C4-2B (cell line): Measurements from ENCODE around the gene SCAPER.

ENCODE experiments used
- H3K27ac ChIP-seq: fragments of 450-650 bp; 2 replicates; pipeline ENCODE4 v1.5.1; 2017
- ZFX ChIP-seq: fragments of 450-650 bp; IDR thresholded peaks from 2 replicates; pipeline ENCODE4 v1.6.1; 2017
- TF ChIP-seq, protein P1 (sequence below): fragments of 450-650 bp; conservative IDR thresholded peaks from 2 replicates; pipeline ENCODE4 v1.5.1; 2017; ENCODE audit warnings: mild to moderate bottlenecking

The SCAPER gene

DNA sequence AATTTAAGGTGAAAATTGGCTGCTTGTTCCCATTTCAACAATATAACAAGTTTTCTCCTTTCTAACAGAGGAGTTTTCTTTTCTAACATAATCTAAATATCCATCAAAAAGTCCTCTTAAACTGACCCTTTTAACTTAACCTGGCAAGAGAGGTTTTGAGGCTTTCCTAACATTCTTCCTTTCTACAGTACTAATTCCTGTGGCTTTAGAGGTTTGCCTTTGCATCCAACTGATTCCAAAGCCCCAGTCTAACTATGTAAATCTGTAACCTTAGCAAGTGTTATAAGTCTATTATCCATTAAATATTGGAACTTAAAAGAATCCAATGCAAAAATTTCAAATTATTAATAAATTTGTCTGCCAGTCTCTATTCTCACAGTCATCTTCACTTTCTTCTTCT is 434.4 kb downstream of the SCAPER start:
- H3K27ac ChIP-seq, result no peak overlapping the region
- no peak for TF ChIP-seq ZFX
- TF ChIP-seq, protein P1, sequence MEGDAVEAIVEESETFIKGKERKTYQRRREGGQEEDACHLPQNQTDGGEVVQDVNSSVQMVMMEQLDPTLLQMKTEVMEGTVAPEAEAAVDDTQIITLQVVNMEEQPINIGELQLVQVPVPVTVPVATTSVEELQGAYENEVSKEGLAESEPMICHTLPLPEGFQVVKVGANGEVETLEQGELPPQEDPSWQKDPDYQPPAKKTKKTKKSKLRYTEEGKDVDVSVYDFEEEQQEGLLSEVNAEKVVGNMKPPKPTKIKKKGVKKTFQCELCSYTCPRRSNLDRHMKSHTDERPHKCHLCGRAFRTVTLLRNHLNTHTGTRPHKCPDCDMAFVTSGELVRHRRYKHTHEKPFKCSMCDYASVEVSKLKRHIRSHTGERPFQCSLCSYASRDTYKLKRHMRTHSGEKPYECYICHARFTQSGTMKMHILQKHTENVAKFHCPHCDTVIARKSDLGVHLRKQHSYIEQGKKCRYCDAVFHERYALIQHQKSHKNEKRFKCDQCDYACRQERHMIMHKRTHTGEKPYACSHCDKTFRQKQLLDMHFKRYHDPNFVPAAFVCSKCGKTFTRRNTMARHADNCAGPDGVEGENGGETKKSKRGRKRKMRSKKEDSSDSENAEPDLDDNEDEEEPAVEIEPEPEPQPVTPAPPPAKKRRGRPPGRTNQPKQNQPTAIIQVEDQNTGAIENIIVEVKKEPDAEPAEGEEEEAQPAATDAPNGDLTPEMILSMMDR, result no peak

DNA sequence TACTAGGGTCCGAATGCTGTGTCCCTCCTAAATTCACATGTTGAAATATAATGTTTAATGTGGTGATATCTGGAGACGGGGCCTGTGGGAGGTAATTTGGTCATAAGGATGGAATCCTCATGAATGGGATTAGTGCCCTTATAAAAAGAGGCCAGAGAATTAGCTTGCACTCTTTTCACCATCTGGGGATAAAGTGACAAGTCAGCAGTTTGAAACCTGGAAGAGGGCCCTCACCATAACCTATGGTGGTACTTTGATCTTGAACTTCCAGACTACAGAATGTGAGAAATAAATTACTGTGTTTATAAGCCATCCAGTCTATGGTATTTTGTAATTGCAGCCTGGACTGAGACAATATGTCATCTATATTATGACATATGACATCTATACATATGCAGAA is 436.4 kb downstream of the SCAPER start:
- H3K27ac ChIP-seq, result no peak overlapping the region
- TF ChIP-seq, protein P1, result no peak
- no peak for TF ChIP-seq ZFX

DNA sequence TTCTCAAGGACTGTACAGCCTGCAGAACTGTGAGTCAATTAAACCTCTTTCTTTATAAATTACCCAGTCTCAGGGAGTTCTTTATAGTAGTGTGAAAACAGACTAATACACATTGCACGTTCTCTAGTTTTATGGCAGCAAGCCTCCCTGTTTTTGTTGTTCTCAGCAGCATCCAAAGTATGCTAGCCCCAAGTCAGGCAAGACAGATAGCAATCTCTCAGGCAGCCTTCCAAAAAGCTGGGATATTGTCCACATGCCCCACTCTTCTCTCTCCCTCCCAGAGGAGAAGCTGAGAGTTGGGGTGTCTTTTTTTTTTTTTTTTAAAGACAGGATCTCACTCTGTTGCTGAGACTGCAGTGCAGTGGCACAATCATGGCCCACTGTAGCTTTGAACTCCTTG is 438.0 kb downstream of the SCAPER start:
- H3K27ac ChIP-seq, result no peak overlapping the region
- TF ChIP-seq, protein P1, result no peak
- no peak for TF ChIP-seq ZFX

DNA sequence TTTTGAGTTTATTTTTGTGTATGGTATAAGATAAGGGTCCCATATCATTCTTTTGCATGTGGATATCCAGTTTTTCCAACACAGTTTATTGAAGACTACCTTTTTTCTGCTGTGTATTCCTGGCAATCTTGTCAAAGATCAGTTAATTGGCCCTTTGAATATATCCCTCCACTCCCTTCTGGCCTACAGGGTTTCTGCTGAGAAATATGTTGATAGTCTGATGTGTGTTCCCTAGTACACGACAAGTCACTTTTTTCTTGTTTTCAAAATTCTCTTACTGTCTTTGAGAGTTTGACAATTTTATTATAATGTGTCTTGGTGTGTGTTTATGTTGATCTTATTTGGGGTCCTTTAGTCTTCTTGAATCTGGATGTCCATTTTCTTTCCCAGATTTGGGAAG is 439.4 kb downstream of the SCAPER start:
- TF ChIP-seq, protein P1, result no peak
- H3K27ac ChIP-seq, result no peak overlapping the region

DNA sequence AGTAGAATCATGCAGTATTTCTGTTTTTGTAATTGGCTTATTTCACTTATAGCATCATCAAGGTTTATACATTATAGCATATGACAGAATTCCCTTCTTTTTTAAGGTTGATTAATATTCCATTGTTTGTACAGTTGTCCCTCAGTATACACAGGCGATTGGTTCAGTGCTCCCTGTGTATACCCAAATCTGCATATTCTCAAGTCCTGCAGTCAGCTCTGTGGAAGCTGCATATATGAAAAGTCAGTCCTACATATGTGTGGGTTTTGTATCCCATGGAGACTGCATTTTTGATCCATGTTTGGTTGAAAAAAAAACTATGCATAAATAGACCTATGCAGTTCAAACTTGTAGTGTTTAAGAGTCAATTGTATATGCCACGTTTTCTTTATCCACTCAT is 440.9 kb downstream of the SCAPER start:
- TF ChIP-seq ZFX, result no peak
- H3K27ac ChIP-seq, result no peak overlapping the region

DNA sequence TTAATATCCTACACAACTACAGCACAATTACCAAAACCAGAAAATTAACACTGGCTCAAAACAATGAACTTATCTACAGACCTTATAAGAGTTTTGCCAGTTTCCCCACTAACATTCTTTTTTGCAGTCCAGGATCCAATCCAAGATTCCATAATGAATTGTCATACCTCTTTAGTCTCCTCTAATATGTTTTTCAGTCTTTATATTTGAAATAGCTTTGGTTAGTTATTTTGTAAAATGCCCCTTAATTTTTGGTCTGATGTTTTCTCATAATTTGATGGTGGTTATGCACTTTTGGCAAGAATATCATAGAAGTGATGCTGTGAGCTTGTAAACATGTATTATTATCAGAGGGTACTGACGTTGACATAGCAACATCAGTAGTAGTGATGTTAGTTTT is 444.3 kb downstream of the SCAPER start:
- TF ChIP-seq, protein P1, result no peak
- TF ChIP-seq ZFX, result no peak
- no peak overlapping the region for H3K27ac ChIP-seq

DNA sequence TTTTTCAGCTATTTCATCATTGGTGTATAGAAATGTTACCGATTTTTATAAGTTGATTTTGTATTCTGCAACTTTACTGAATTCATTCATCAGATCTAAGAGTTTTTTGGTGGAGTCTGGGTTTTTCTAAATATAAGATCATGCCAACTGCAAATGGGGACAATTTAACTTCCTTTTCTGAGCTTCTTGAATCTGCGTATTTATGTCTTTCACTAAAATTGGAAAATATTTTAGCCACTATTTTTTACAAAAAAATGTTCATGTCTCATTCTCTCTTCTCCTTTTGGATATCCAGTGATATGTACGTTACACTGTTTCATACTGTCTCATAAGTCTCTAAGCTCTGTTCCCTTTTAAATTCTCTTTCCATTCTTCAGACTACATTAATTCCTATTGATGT is 444.8 kb downstream of the SCAPER start:
- H3K27ac ChIP-seq, result no peak overlapping the region
- TF ChIP-seq, protein P1, result no peak
- no peak for TF ChIP-seq ZFX

DNA sequence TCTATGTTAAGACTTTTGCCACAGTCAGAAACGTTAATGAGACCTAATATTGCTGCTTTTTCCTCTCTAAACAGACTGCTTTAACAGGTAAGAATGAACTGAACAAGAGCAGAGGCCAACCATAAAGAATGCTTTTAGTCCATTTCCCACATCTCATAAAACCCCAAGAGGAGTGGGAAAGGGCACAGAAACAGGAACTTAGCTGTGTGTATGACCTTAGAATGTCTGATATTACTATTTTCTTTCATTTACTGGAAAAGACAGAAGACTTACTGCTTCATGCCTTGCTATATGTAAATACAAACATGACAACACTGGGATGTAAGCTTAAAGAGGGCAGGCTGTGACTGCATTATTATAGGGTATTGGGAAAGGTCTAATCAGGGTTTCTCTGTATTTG is 453.6 kb downstream of the SCAPER start:
- H3K27ac ChIP-seq, result no peak overlapping the region
- TF ChIP-seq ZFX, result no peak
- TF ChIP-seq, protein P1, result no peak
